HG03097 (cell line): ENCODE results near the gene TMOD3.

ENCODE experiments used
- ATAC-seq: cut with Tn5 transposase; IDR thresholded peaks from one replicate; pipeline ENCODE4 v1.9.1; 2021; ENCODE audit not compliant: unreplicated experiment, low FRiP score

Gene TMOD3

GRCh38 chr15:51889486-51889885, 60.0 kb downstream of the TMOD3 start:
- ATAC-seq, result no peak

GRCh38 chr15:51904421-51904820, 75.0 kb downstream of the TMOD3 start:
- no peak for ATAC-seq

- ATAC-seq, result no peak
Observed at GRCh38 chr15:51904931-51905330, 75.5 kb downstream of the TMOD3 start.

GRCh38 chr15:51907136-51907862, 77.8 kb downstream of the TMOD3 start:
- ATAC-seq, result no peak

GRCh38 chr15:51908316-51908715, 78.9 kb downstream of the TMOD3 start:
- no peak for ATAC-seq

- ATAC-seq, result no peak
Observed at GRCh38 chr15:51909584-51909983, 80.1 kb downstream of the TMOD3 start.

GRCh38 chr15:51912528-51912927, 83.1 kb downstream of the TMOD3 start:
- ATAC-seq, result no peak

- no peak for ATAC-seq
Observed at GRCh38 chr15:51917493-51917892, 88.0 kb downstream of the TMOD3 start.

GRCh38 chr15:51924156-51925068, 95.0 kb downstream of the TMOD3 start:
- ATAC-seq, result no peak

- no peak for ATAC-seq
Observed at GRCh38 chr15:51926809-51927208, 97.4 kb downstream of the TMOD3 start.

GRCh38 chr15:51931016-51931415, 101.6 kb downstream of the TMOD3 start:
- no peak for ATAC-seq

- ATAC-seq, result no peak
Observed at GRCh38 chr15:51931638-51932037, 102.2 kb downstream of the TMOD3 start.

GRCh38 chr15:51932161-51932560, 102.7 kb downstream of the TMOD3 start:
- ATAC-seq, result no peak

GRCh38 chr15:51935466-51936104, 106.1 kb downstream of the TMOD3 start:
- peak; percentile 73 for ATAC-seq

- ATAC-seq, result no peak
Observed at GRCh38 chr15:51936105-51936478, 106.6 kb downstream of the TMOD3 start.

GRCh38 chr15:51938286-51938685, 108.8 kb downstream of the TMOD3 start:
- ATAC-seq, result no peak

- no peak for ATAC-seq
Observed at GRCh38 chr15:51939216-51939615, 109.8 kb downstream of the TMOD3 start.

GRCh38 chr15:51947124-51947523, 117.7 kb downstream of the TMOD3 start:
- ATAC-seq, result no peak

- no peak for ATAC-seq
Observed at GRCh38 chr15:51952805-51953204, 123.4 kb downstream of the TMOD3 start.

GRCh38 chr15:51955504-51955903, 126.1 kb downstream of the TMOD3 start:
- ATAC-seq, result no peak
